NCI-H2171 (cell line): ENCODE measurements around the gene NUP62.
"Not testable (repeated sequence)": the region's sequence is repeated elsewhere in the genome, so short reads cannot be mapped to it uniquely, and the experiment has no call there.

Experiments used
- DNase-seq: peaks from one replicate; lab custom pipeline; 2025; lab: John Stamatoyannopoulos, UW

Gene NUP62

DNA sequence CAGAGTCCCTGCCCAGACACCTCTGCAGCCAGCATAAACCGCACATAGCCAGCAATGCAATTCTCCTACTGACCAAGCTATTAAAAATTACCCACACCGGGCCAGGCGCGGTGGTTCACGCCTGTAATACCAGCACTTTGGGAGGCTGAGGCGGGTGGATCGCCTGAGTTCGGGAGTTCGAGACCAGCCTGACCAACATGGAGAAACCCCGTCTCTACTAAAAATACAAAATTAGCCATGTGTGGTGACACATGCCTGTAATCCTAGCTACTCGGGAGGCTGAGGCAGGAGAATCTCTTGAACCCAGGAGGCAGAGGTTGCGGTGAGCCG lies 4.5 kb downstream of the NUP62 start:
- not testable (repeated sequence) for DNase-seq

DNA sequence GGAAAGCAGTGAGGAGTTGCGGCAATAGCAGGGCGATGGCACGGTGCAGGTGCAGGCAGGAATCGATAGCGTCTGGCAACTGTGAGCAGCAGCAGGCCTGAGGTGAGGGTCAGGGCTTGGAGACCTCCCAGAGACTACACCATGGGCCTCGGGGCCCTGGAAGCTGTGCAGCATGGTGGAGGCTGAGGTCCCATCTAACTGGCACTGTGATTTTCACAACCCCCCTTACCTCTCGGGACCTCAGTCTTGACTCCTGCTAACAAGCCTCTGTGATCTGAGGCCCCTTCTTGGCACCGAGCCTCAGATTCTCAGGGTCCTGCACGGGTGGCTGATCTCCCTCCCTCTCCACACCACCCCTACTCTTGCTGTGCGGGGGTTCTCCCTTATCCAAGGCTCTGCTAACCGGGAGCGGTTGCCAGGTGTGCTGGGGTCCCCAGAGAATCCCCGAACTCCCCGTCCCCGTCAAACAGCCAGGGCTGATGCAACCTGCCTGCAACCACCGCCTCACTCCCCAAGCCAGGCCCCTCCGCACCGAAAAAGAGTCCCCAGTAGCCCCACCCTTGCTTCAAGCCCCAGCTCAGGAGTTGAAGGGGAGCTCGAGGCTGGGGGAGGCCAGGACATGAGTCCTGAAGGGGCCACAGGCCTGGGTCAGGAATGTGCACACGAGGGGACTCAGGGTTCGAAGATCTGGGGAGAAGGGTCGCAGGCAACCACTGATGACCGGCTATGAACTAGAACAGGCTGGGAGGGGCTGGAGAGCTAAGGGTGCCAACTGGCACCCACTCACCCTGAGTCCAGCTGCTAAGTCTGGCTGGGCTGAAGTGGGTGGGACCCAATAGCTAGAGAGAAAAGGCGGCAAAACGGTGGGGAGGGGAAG lies 5.1 kb downstream of the NUP62 start:
- peak; percentile 84 for DNase-seq

DNA sequence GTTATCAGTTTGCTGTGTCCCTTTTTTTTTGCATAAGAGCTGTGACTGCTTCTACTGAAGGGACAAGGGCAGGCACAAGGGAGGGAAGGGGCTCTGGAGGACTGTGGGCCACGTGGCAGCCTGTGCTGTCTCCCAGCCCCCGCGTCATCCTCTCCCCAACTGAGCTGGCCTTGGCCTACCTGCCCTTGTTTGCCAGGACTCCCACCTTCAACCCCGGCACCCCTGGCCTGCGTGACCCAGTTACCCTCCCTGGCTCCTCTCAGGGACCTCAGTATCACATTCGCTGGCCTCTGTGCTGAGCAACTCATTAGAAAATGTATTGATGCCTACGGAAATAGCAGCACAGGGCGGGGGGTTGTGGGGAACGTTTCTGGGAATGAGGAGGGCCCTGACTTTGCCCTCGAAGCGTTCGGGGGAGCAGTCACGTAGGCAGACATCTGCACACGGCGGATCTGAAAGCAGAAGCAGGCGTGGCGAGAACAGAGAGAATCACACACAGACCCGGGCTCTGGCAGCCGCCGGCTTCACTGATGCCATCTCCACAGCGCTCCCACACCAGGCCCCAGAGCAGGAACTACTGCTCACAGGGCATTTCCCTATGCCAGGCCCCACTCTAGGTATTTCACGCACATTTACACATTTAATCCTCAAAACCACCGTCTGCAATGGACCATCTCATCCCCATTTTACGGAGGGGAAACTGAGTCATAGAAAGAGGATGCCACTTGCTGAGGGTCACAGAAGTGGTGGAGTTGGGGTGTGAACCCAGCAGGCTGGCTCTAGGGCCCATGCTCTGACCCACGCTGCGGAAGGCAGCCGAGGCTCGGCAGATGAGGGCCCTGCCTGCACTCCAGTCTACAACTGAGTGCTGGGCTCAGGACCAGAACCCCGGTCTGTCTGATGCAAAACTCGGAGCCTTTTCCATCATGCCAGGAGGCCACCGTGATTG lies 6.0 kb downstream of the NUP62 start:
- DNase-seq = no peak

DNA sequence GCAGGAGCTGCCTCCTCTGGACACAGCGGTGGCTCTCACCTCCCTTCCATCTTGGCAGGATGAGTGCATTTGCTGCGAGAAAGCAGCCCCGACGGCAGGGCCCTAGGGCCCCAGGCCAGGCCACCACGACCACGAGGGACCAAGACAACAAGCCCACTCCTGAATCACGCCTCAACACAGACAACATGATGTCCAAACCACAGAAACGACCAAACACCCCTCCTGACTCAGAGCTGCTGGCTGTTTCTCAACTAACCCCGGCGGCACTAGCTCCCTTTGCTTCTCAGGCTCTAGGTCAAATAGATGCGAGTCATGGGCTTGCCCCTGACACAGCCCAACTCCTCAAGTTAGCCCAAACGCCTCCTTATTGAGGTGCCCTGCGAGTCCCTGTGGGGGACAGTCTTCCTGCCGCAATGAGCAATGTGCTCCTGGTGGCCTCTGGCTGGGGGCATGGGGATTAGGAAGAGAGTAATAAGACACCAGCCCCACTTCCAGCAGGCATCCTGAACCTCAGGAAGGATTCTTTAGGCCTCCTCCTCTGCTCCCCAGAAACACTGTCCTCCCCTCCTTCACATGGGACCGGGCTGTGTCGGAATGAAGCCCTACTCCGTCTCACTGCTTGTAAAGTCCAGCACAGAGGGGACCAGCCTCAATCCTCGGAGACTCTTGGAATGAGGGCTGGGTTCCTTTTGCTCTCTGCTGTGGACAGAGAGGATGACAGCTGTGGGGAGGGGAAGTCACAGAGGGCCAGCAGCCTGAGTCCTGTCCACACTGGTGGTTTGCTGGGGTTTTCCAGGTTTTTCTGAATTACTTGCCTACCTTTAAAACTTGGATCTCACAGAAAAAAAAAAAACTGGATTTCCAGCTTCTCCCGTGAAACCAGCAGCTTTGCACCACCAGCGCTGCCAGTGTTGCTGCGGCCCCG lies 7.2 kb downstream of the NUP62 start:
- DNase-seq = no peak

DNA sequence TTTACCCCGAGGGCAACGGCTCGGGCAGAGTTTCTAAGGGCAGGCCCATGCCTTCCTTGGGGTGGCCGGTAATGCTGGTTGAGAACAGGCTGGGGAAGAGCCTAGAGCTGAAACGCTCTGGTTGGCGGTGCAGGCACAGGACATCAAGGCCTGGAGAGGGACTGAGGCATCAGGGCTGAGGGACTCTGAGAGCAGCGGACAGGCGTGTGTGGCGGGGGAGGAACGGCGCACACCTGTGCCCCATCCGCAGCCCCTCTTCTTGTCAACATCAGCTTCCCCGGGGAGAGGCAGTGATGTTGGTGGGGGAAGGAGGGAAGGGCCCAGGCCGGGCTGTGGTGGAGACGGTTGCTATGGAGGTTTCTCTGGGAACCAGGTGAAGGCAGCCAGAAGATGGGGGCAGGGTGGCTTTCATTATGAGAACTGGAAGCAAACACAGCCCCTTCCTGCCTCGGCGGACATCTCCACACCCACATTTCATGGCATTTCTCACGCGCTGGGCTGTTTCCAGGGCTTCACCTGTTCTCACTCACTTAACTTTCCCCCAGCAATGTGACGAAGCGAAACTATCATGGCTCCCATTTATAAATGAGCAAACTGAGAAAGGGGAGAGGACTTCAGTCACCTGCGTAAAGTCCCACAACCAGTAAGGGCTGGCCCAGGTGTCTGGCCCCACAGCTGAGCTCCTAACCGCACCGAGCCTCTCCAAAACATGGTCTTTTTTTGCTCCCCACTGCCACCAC lies 8.5 kb downstream of the NUP62 start:
- peak; percentile 16 for DNase-seq

DNA sequence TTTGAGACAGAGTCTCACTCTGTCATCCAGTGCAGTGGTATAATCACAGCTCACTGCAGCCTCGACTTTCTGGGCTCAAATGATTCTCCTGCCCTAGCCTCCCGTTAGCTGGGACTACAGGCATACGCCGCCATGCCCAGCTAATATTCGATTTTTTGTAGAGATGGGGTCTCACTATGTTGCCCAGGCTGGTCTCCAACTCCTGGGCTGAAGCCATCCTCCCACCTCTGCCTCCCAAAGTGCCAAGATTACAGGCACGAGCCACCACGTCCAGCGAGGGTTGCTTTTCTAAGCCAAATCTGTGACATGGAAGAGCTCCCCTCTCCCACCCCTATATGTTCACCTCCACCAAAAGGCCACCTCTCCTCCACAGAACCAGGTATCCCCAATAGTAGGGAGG lies 11.2 kb downstream of the NUP62 start:
- no peak for DNase-seq

DNA sequence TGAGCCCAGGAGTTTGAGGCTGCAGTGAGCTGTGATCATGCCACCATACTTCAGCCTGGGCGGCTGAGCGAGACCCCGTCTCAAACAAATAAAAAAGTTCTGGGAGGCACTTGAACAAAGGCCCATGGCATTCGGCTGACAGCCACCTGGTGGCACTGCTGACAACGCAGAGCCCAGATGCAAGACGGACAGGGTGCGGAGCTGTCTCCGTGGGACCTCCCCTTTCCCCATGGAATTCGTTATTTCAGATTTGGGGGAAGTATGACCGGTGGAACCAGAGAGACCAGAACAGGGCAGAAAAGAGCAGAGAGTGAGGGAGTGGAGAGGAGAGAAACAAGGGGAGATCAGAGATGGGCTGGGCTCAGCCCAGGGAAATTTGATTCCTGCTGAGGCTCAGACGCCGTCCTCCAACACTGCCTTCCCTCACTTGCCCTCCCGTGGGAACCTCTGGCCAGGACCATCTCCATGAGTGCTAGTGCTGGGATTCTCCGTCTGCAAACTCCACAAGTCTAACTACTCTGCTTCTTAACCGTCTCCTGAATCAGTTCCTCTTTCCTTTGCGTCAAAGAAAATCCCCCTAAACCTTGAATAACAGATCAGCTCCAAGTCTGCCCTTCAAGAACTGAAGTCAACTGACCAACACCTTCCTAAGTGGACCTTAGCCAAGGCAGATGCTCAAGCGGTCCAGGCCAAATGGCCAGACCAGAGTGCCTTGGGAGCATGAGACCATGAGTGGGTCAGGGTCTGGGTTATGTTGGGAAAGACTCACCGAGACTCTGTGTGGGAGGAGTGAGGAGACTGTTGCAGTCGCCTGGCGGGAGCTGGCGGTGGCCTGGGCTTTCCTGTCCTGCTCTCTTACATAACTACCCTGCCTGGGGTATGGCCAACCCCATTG lies 12.2 kb downstream of the NUP62 start:
- DNase-seq = no peak

DNA sequence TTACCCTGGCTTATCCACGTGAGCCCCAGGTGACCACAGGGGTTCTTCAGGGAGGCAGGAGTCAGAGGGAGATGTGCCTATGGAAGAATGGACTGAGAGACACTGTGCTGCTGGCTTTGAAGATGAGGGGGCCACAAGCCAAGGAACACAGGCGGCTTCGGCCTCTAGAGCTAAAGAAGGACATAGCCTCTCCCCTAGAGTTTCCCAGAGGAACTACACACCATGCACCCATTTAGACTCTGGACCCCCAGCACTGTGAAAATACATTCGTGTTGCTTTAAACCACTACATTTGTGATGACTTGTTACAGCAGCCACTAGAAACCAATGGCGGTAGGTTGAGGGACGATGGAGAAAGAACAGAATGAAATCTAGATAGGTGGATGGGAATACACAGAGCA lies 14.0 kb downstream of the NUP62 start:
- DNase-seq = no peak

DNA sequence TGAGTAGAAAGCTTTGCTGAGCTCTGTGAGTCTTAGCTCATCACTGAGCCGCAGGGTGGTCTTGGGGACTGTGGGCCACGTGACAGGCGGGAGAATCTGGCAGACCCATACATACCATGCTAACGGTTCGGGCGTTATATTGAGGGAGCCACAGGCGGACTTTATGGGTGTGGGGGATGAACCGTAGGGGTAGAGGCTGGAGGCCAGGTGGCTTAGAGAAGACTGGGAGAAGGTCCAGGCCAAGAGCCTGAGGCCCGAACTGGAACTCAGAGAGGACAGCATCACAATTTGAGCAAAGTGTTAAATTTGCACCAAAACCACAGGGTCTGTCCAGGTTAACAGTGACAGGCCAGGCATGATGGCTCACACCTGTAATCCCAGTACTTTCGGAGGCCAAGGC lies 15.6 kb downstream of the NUP62 start:
- DNase-seq = no peak

DNA sequence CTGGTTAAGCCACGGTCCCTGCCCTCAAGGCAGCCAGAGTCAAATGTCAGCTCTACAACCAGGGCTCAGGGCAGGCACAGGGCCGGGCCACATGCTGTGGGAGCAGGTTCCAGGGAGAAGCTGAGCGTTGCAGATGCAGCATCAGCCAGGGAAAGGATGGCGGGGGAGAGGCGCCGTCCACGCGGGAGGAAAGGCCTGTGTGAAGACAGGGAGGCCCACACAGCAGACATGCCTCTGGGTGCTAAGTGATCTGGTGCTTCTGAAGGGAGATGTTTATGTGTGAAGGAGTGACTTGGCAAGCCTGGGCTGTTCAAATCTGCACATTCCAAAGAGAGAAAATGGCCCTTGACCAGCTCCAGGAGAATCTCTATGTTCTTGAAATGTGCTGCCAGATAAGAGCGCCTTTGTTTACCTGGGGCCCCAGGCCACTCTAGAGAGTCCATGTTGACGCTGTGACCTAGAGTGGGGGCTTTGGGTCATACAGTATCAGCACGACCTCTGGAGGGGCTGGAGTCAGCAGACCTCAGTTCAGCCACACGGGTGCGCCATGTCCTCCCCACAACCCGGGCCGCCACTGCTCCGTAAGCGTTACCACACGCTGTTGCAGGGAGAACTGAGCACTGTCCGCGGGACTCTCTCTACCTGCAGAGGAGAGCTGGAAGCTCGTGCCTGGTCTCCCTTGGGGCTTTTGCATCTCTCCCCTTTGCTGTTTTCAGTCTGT lies 16.2 kb downstream of the NUP62 start:
- DNase-seq = no peak

DNA sequence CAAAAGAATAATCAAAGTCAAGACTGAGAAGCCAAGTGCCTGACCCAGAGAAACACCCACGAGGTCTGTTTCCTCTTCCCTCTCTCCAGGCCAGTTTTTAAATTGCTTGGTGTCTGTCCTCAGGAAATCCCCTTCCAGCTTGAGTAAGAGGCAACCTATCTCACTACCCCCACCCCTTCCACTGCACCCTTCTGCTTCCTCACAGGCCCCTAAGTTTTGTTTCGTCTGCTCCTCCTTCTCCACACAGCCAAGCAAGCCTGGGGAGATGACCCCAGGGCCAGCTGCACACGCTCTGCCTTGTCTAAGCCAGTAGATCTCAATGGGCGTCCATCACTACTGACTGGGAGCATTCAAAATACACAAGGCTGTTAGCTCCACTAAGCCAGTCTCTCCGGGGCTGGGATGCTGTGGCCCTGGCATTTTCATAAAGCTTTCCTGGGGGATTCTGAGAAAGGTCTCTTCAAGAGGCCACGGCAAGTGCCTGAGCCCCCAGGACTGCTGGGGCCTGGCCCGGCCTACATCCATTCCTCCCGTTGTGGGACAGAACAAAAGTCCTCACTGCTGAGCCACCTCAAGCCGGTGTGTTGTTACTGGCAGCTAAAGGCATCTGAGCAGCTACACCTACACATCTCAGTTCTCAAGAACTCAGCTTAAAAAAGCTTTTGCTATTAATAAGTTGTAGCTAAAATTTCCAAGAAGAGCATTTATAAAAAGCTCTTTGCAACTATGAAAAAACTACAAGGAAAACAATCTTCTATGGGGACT lies 17.7 kb downstream of the NUP62 start:
- DNase-seq = no peak

DNA sequence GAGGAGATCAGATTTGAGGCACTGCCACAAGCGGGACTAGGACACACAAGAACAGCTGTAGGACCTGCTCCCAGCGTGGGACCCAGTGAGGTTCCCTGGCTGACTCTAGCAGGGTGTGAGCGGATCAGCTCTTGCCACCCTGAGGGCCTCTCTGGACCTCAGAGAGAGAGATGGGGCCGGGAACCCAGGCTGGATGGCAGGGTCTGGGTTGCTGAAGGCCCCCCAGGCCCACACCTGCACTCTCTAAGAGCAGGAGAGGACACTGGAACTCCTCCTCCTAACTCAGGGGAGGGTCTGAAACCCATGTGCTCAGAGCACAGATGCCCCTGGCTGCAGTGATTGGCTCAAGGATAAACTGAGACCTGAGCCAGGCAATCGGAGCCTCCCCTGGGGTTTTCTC lies 19.1 kb downstream of the NUP62 start:
- peak; percentile 61 for DNase-seq

DNA sequence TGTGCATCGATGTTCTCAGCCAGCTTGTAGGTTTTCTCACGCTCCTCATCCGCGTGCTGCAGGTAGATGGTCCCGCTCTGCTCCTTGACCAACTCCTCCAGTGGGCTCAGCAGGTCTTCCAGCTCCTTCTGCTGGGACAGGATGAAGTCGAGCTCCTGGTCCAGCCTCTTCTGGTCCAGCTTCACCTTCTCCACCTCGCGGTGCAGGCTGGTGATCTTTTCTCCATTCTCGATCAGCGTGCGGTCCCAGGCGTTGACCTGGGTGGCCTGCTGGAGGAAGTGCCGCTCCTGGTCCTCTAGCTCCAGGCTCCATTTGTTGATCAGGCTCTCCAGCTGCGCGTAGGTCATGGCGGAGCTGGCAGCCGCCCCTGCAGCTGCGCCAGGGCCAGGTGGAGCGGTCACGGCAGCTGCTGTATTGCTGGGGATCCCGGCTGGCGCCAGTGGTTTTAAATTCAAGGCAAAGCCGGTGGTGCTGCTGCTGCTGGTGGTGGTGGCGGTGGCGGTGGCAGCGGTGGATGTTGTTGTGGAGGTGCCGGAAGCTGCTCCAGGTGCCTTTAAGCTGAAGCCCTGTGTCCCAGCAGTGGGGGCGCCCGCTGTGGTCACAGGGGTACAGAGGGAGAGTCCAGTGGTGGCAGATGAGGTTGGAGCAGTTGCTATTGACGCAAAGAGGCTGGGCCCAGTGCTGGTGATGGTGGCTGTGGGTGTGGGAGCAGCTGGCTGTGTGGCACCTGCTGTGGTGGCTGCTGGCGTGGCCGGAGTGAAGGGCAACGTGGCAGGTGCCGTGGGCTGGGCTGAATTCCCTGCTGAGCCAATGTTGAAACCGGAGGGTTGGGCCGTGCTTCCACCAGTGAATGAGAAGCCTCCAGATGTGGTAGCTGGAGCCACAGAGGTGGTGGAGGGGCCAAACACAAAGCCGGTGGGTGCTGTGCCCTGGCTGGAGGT lies 20.6 kb downstream of the NUP62 start:
- no peak for DNase-seq

DNA sequence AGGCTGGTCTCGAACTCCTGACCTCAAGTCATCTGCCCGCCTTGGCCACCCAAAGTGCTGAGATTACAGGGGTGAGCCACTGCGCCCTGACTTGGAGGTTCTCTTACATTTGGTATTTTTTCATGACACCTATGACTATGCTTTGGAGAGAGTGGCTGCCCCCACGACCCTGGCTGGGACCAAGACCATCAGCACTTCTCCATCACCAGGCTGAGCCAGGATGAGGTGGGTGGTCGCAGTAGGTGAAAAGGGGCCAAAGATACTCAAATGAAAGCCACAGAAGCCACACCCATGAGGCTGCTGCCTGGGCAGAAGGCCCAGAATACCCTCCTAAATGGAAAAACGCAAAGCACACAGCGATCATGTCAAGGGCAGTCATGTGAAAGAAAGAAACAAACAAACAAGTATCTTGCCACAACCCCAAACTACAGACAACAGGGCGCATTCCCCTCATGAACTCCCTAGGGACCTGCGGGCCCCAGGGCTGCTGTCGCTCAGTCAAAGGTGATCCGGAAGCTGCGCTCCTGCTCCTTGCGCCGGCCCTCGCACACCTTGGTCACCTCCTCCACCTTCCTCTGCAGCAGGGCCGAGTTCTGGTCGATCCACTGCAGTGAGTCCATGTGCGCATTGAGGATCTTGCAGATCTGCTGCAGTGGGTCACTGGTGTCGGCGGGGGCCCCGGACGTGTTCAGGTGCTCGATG lies 21.4 kb downstream of the NUP62 start:
- no peak for DNase-seq

DNA sequence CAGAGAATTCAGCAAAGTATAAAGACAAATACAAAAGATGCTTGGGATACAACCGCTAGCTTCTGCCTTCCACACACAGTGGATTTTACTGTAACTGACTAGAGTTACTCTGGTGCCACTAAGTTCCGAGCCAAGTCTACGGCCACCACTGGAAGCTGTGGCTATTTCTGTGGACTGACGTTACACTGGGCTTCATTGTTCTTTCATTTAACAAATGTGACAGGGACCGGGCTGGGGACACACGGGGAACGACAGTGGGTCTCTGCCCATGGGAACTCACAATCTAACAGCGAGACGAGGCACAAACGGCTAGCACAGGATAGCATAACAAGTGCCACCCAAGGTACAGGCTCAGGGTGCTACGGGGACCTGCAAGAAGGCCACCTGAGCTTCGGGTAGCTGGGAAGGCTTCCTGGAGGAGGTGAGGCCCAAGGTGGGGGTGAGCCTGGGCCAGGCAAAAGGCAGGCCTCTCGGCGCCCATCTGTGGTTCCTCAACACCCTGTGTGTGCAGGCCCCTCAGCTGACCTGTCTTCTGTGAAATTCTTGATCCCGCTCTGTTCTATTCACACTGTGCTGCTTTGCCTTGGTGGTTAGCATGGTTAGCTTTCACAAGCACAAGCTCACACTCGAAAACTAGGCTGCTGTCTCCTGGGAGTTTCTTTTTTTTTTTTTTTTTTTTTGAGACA lies 22.3 kb downstream of the NUP62 start:
- no peak for DNase-seq

DNA sequence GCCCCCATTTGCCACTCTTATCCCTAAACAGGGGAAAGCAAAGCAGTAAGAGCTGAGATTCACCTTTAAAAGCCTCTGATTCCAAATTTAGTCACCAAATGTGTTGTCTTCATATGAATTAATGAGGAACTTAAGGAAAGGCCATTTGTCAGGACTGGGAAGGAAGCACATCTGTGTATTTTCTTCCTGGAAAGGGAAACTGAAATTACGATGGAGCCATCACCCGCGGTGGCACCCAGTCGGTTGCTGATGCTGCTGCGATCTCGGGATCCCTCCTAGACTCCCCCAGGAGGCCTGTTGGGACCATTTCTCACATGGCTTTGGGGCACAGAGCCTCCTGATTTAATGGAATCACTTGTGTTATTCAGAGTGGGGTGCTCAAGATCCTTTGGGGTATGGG lies 25.2 kb downstream of the NUP62 start:
- DNase-seq = no peak
